Gastrocnemius medialis (tissue), 4 donors: ENCODE results near the gene KLHDC7A. TPM values are rescaled to one million over a fixed set of nuclear protein-coding genes. Genes with fewer than 3 reads are reported as not detected.

ENCODE experiments used
- ATAC-seq, 2 donors: fragments of 150-250 bp; one replicate each; pipeline ENCODE4 v1.9.1; 2016
- DNase-seq, 2 donors: peaks; one replicate each; pipeline ENCODE4 v3.0.0-alpha.2; 2019
- H3K27ac ChIP-seq, 4 donors: fragments of 200-600 bp; sonication (generic); 1 replicate in 1 of 4; 2 replicates in 3 of 4; pipeline ENCODE4 v1.5.1; 2016 to 2018; ENCODE audit warnings: mild to moderate bottlenecking in 2 of 4, moderate library complexity in 1 of 4
- H3K27me3 ChIP-seq, 3 donors: fragments of 200-600 bp; sonication (generic) in 2 of 3; 1 replicate in 1 of 3; 2 replicates in 2 of 3; pipeline versions ENCODE4 v1.5.1 to v1.6.0; 2016 to 2019; ENCODE audit warnings: mild to moderate bottlenecking in 1 of 3, moderate library complexity in 1 of 3
- H3K36me3 ChIP-seq, 2 donors: fragments of 200-600 bp; sonication (generic) in 1 of 2; one replicate each; pipeline ENCODE4 v1.5.1; 2017 to 2018
- H3K4me1 ChIP-seq, 2 donors: fragments of 200-600 bp; sonication (generic) in 1 of 2; one replicate each; pipeline ENCODE4 v1.5.1; 2016 to 2017; ENCODE audit warnings: mild to moderate bottlenecking in 2 of 2
- H3K4me3 ChIP-seq, 4 donors: fragments of 200-600 bp; sonication (generic) in 3 of 4; 1 replicate in 1 of 4; 2 replicates in 3 of 4; pipeline ENCODE4 v1.5.1; 2016 to 2019; ENCODE audit warnings: mild to moderate bottlenecking in 2 of 4
- H3K9me3 ChIP-seq, 3 donors: fragments of 200-600 bp; sonication (generic) in 2 of 3; 1 replicate in 1 of 3; 2 replicates in 2 of 3; pipeline ENCODE4 v1.5.1; 2016 to 2019
- CTCF ChIP-seq, 5 experiments: fragments of 450-650 bp in 3 of 5; fragments of 200-600 bp in 2 of 5; sonication (generic) in 2 of 5; IDR thresholded peaks in 4 of 5; conservative IDR thresholded peaks in 1 of 5; 1 replicate in 4 of 5; 2 replicates in 1 of 5; pipeline ENCODE4 v1.5.1; 2016 to 2019; ENCODE audit warnings: antibody characterized with exemption in 5 of 5, mild to moderate bottlenecking in 3 of 5, moderate library complexity in 3 of 5
- POLR2A ChIP-seq, 2 donors: fragments of 450-650 bp; IDR thresholded peaks; one replicate each; pipeline ENCODE4 v1.6.1; 2017; ENCODE audit warnings: antibody characterized with exemption in 2 of 2, mild to moderate bottlenecking in 2 of 2, moderate library complexity in 2 of 2
- in situ Hi-C, 4 donors: fragments of 200-750 bp; cut with MboI; loops; one replicate each; pipeline versions ENCODE4 v1.15.0 to v1.8.0; 2017; ENCODE audit warnings: low sequenced_read_pairs in 4 of 4
- intact Hi-C: fragments of 100-400 bp; cut with DNase I; formaldehyde crosslinking; loops from one replicate; pipeline ENCODE4 v1.15.1; 2023; ENCODE audit warnings: low total_unique reads
- total RNA-seq, 4 donors: library from RNA; depleted of rRNA; stranded (reverse); fragments of >200 nt; gene quantifications; one replicate each; pipeline versions ENCODE4 v1.1.0 to v1.2.3, GENCODE V29; 2016

The KLHDC7A gene
- total RNA-seq, 4 donors from 2014 or later: 0.13 TPM; not detected in 3

- in situ Hi-C loops: no loop called here
- DNase-seq: no peak
Observed at GRCh38 chr1:18527921-18528320, 47.2 kb downstream of the KLHDC7A start.

GRCh38 chr1:18528616-18529015 is 47.9 kb downstream of the KLHDC7A start:
- no peak overlapping the region for H3K4me3 ChIP-seq
- intact Hi-C loops (no loop called here), in situ Hi-C loops (no loop called here)
- ATAC-seq (no peak), DNase-seq (no peak)
- TF ChIP-seq POLR2A (IDR thresholded peaks at IDR 0.05) (no peak), CTCF (IDR thresholded peaks at IDR 0.05 in 4 of 5, conservative IDR thresholded peaks at IDR 0.05 in 1 of 5) (no peak)
- H3K4me1 ChIP-seq: no peaks in the 10 kb centered on the region
- H3K27ac ChIP-seq: no peak overlapping the region
- peaks cover 0 to 12% (median 4%) of the 10 kb centered on the region in 3 donors for H3K27me3 ChIP-seq
- no peaks in the 10 kb centered on the region for H3K9me3 ChIP-seq
- no peaks in the 10 kb centered on the region for H3K36me3 ChIP-seq

More at GRCh38 chr1:18527921-18528320, 47.2 kb downstream of the KLHDC7A start:
- TF ChIP-seq CTCF (IDR thresholded peaks at IDR 0.05 in 4 of 5, conservative IDR thresholded peaks at IDR 0.05 in 1 of 5) (no peak), POLR2A (IDR thresholded peaks at IDR 0.05) (no peak)
- no peak for ATAC-seq
- Histone ChIP-seq H3K4me1 (no peaks in the 10 kb centered on the region), H3K27me3 (peaks cover 0 to 12% (median 5%) of the 10 kb centered on the region in 3 donors), H3K9me3 (no peaks in the 10 kb centered on the region), H3K27ac (no peak overlapping the region), H3K36me3 (no peaks in the 10 kb centered on the region), H3K4me3 (no peak overlapping the region)
- intact Hi-C loops: no loop called here

GRCh38 chr1:18529714-18530113 is 49.0 kb downstream of the KLHDC7A start:
- no peaks in the 10 kb centered on the region for H3K9me3 ChIP-seq
- H3K27ac ChIP-seq: no peak overlapping the region
- H3K27me3 ChIP-seq: peaks cover 0 to 15% (median 4%) of the 10 kb centered on the region in 3 donors
- ATAC-seq: no peak
- no peaks in the 10 kb centered on the region for H3K4me1 ChIP-seq
- no peak overlapping the region for H3K4me3 ChIP-seq
- H3K36me3 ChIP-seq: no peaks in the 10 kb centered on the region
- no peak for DNase-seq
- TF ChIP-seq POLR2A (IDR thresholded peaks at IDR 0.05) (no peak), CTCF (IDR thresholded peaks at IDR 0.05 in 4 of 5, conservative IDR thresholded peaks at IDR 0.05 in 1 of 5) (no peak)
- in situ Hi-C loops: no loop called here
- intact Hi-C loops: no loop called here

- H3K36me3 ChIP-seq: no peaks in the 10 kb centered on the region
- no peak for DNase-seq
- ATAC-seq: no peak
- peaks cover 0 to 19% (median 4%) of the 10 kb centered on the region in 3 donors for H3K27me3 ChIP-seq
- H3K4me1 ChIP-seq: no peaks in the 10 kb centered on the region
- TF ChIP-seq CTCF (IDR thresholded peaks at IDR 0.05 in 4 of 5, conservative IDR thresholded peaks at IDR 0.05 in 1 of 5) (no peak), POLR2A (IDR thresholded peaks at IDR 0.05) (no peak)
- no peaks in the 10 kb centered on the region for H3K9me3 ChIP-seq
- H3K27ac ChIP-seq: no peak overlapping the region
- H3K4me3 ChIP-seq: no peak overlapping the region
- in situ Hi-C loops: no loop called here
- intact Hi-C loops: no loop called here
Observed at GRCh38 chr1:18530587-18531502, 50.1 kb downstream of the KLHDC7A start.
